GM12891 (cell line): ENCODE data around the gene RASGRP1.

Experiments used
- PAX5 ChIP-seq: IDR thresholded peaks from 2 replicates; pipeline ENCODE4 v1.6.1; 2011; ENCODE audit warnings: low read length, moderate library complexity, mild to moderate bottlenecking; ENCODE audit not compliant: insufficient read depth, severe bottlenecking
- POLR2A ChIP-seq: IDR thresholded peaks from 2 replicates; pipeline ENCODE4 v1.6.1; 2011; ENCODE audit warnings: low read depth, low read length, control low read depth
- POLR2AphosphoS5 ChIP-seq: IDR thresholded peaks from 2 replicates; pipeline ENCODE4 v1.6.1; 2011; ENCODE audit warnings: low read depth, low read length, control low read depth
- POU2F2 ChIP-seq: IDR thresholded peaks from 2 replicates; pipeline ENCODE4 v1.6.1; 2011; ENCODE audit warnings: low read depth, mild to moderate bottlenecking, control low read depth, low read length, moderate library complexity
- TAF1 ChIP-seq: IDR thresholded peaks from 2 replicates; pipeline ENCODE4 v1.6.1; 2011; ENCODE audit warnings: low read depth, low read length, control low read depth

DNA sequence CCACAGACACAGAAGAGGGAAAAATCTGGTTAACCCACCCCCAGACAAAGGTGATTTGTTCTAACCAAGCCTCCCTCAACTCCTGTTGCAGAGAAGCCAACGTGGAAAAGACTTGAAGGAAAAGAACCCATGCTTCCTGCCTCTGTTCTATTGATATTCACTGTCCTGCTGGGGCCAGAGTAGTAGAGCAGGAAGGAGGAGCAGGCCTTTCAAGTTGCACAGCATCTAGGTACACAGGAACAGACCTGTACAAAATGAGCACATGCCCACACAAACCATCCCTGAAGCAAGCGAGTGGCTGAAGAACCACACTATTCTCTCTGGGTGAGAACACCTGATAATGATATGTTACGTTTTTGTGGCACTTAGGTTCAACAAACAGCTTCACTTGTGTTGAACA lies 29.9 kb downstream of the RASGRP1 start:
- no peak for TF ChIP-seq TAF1
- TF ChIP-seq POU2F2: no peak
- no peak for TF ChIP-seq POLR2A
- no peak for TF ChIP-seq POLR2AphosphoS5
- TF ChIP-seq PAX5: no peak
